GM23338 (cell line): ENCODE measurements around the gene STAT4. TPM values are rescaled to one million over a fixed set of nuclear protein-coding genes. Genes with fewer than 3 reads are reported as not detected.

Source experiments
- CTCF ChIP-seq, 2 experiments: fragments of 200-600 bp in 1 of 2; sonication (generic) in 1 of 2; conservative IDR thresholded peaks; 2 replicates each; pipeline versions ENCODE4 v1.5.1 to v1.6.1; 2016 to 2017; ENCODE audit warnings: antibody characterized with exemption in 2 of 2, low read depth in 2 of 2, mild to moderate bottlenecking in 2 of 2, moderate library complexity in 1 of 2
- ETS1 ChIP-seq: IDR thresholded peaks from 2 replicates; pipeline ENCODE4 v1.6.1; 2016; ENCODE audit warnings: antibody characterized with exemption
- EZH2 ChIP-seq: fragments of 200-600 bp; sonication (generic); IDR thresholded peaks from one replicate; pipeline ENCODE4 v1.8.0; 2017; ENCODE audit warnings: antibody characterized with exemption, mild to moderate bottlenecking, low read depth; ENCODE audit not compliant: unreplicated experiment
- EZH2phosphoT487 ChIP-seq: fragments of 200-600 bp; sonication (generic); IDR thresholded peaks from one replicate; pipeline ENCODE4 v1.8.1; 2018; ENCODE audit warnings: antibody characterized with exemption; ENCODE audit not compliant: unreplicated experiment
- JUNB ChIP-seq: IDR thresholded peaks from one replicate; pipeline ENCODE4 v1.6.1; 2016; ENCODE audit warnings: antibody characterized with exemption; ENCODE audit not compliant: unreplicated experiment
- NANOG ChIP-seq: IDR thresholded peaks from 2 replicates; pipeline ENCODE4 v1.6.1; 2016; ENCODE audit warnings: antibody characterized with exemption, borderline replicate concordance
- STAT1 ChIP-seq: IDR thresholded peaks from one replicate; pipeline ENCODE4 v1.6.1; 2016; ENCODE audit warnings: antibody characterized with exemption; ENCODE audit not compliant: unreplicated experiment
- ZNF114 ChIP-seq: fragments of 250-450 bp; sonication (Bioruptor Pico); IDR thresholded peaks from 2 replicates; pipeline ENCODE4 v1.5.0; 2020; ENCODE audit warnings: mild to moderate bottlenecking, moderate library complexity
- ZNF331 ChIP-seq: fragments of 250-450 bp; sonication (Bioruptor Pico); IDR thresholded peaks from 2 replicates; pipeline ENCODE4 v1.5.0; 2020; ENCODE audit warnings: low read depth, mild to moderate bottlenecking, moderate library complexity
- ZNF462 ChIP-seq: fragments of 250-450 bp; sonication (Bioruptor Pico); IDR thresholded peaks from 2 replicates; pipeline ENCODE4 v1.5.0; 2020; ENCODE audit warnings: mild to moderate bottlenecking, moderate library complexity
- polyA plus RNA-seq: library from polyadenylated mRNA; unstranded; fragments of >200 nt; fragmentation: Nextera tagmentation; extraction: Ambion mirVana; gene quantifications from 2 replicates; pipeline ENCODE4 v1.2.1, GENCODE V29; 2016
- total RNA-seq: library from RNA; depleted of rRNA; stranded (reverse); fragments of >200 nt; shearing (Covaris generic); gene quantifications from 2 replicates; pipeline ENCODE4 v1.2.3, GENCODE V29; 2014

Gene STAT4
- total and polyA plus RNA-seq, 2 experiments from 2014 or later: 0.52 to 0.86 TPM

GRCh38 chr2:191150230-191150599 is 579 bp downstream of the STAT4 start (continued):
- TF ChIP-seq ZNF462 (no peak), CTCF (conservative IDR thresholded peaks at IDR 0.05; ENCODE audit: low read depth in 2 of 2) (no peak), EZH2phosphoT487 (no peak), JUNB (no peak), ZNF114 (CRISPR knock-in tag) (no peak), EZH2 (no peak), STAT1 (no peak), ETS1 (no peak), NANOG (no peak), ZNF331 (CRISPR knock-in tag) (no peak)
